NCI-H345 (cell line): ENCODE results near the gene TOMT.
"Not testable (repeated sequence)": the region's sequence is repeated elsewhere in the genome, so short reads cannot be mapped to it uniquely, and the experiment has no call there.

Experiments
- DNase-seq: peaks from one replicate; lab custom pipeline; 2025; lab: John Stamatoyannopoulos, UW

Gene TOMT

DNA sequence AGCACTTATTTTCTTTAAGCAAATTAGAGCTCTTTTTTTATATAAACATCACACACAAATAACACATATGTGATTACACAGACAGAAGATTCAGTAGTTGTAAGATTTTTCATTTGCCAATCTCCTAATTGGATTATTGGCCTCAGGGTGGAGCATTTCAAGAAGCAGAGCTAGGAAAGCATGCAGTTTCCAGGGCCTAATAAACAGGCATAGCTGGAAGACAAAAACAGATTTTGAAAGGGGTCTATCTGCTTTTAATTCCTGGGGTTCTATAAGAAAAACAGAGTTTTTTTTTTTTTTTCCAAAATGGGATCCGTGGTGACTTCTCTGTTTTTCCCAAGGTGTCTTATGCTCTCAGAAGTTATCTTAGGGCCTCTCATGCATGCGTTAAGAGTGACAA lies 22.2 kb downstream of the TOMT start:
- no peak for DNase-seq

GRCh38 chr11:72129381-72129780 lies 23.7 kb downstream of the TOMT start:
- DNase-seq: no peak

- DNase-seq: no peak
These were observed 26.9 kb downstream of the TOMT start for GRCh38 chr11:72132646-72133045.

DNA sequence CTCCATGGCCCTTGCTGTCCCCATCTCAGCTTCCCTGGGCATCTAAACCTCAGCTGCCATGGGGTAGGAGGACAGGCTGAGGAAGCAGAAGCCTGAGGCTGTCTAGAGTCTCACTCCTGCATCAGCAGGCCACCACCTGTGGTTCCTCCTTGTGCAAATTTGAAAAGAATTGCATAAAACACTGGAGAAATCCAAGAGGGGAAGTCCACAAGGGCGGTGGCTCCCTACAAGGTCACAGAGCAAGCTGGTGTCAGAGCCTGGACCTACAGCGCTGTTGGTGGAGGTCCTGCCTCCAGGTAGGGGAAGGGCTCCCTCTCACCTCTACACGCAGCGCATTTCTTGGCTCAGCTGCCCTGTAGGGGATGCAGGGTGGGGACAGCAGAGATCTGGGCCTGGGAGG lies 29.7 kb downstream of the TOMT start, which contains the start of gene FOLR3:
TSS of gene FOLR3 (plus strand) at position 253 of the 400 bp plus-strand sequence. CDS start 228 bp downstream, outside the sequence.
- not testable (repeated sequence) for DNase-seq

GRCh38 chr11:72135891-72136683 lies 30.4 kb downstream of the TOMT start:
- no peak for DNase-seq

DNA sequence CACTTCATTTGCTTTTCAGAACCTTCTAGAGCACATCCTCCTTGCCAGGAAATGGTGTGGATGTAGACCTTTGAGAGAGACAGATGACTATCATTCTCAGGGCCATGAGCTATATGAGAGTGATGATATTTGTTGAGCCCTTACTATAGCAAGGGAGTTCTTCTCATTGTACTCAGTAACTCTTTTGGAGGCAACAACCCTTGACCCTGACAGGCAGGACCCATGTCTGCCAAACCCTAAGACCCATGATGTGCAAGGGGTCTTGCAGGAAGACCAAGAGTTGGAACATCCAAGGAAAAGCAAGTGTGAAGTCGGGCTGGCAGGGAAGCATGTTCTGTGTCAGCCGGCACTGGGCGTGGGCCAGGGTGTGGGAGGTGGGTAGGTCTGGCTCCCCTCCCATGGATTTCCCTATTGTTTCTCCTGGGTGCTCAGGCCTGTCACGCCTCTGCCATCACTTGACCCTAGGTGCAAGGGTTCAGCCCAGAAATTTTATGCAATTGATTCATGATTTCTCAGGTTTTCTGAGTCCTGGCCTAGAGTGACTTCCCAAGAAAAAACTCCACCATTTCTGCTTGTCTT lies 31.0 kb downstream of the TOMT start:
- no peak for DNase-seq

DNA sequence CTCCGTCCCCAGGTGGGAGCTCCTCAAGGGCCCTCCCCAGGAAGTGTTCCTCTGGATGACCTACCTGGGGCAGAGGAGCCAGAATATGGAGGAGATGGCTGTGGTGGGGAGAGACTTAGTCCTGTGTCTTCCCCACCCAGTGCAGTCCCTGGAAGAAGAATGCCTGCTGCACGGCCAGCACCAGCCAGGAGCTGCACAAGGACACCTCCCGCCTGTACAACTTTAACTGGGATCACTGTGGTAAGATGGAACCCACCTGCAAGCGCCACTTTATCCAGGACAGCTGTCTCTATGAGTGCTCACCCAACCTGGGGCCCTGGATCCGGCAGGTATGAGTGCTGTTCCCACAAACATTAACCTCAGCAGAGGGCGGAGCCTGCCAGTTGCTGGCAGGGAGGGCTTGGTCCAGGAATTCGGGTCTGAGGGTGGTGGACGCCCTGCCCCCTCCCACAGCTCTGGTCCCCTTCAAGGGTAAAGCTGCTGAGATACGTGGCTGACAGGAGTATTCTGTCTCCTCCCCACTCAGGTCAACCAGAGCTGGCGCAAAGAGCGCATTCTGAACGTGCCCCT lies 33.2 kb downstream of the TOMT start:
- DNase-seq: no peak

DNA sequence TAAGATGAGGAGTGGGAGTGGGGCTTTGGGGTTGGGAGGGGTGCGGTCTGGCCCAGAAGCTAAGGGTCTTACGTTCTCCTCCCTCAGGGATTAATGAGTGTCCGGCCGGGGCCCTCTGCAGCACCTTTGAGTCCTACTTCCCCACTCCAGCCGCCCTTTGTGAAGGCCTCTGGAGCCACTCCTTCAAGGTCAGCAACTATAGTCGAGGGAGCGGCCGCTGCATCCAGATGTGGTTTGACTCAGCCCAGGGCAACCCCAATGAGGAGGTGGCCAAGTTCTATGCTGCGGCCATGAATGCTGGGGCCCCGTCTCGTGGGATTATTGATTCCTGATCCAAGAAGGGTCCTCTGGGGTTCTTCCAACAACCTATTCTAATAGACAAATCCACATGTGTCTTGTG lies 33.8 kb downstream of the TOMT start:
- DNase-seq: no peak

DNA sequence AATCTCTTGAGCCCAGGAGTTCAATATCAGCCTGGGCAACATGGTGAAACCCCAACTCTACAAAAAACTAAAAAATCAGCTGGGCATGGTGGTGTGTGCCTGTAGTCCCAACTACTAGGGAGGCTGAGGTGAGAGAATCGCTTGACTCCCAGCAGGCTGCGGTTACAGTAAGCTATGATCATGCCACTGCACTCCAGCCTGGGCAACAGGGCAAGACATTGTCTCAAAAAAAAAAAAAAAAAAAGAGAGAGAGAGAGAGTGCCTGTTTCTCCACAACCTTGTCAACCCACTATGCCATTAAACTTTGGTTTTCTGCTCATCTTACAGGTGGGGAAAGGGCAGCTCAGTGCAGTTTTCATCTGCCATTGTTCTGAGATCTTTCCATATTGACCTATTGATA lies 34.9 kb downstream of the TOMT start:
- no peak for DNase-seq

GRCh38 chr11:72141066-72141465 lies 35.3 kb downstream of the TOMT start:
- no peak for DNase-seq

DNA sequence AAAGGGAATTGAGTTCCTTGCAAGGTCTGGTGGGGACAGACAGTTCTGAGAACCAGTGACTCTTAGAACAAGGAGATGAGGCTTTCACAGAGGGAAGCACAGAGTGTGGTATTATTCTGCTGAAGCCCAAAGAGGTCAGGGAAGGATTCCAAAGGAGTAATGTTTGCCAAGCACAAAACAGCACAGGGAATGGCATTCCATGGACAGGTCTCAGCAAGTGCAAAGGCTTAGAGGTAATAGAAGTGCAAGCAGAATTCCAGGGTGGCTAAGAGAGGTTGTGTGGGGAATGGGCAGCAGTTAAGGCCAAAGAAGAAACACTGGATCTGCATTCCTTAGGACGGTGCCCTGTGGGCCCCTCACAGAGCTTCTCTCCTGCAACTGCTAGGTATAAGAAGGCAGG lies 36.4 kb downstream of the TOMT start:
- not testable (repeated sequence) for DNase-seq

DNA sequence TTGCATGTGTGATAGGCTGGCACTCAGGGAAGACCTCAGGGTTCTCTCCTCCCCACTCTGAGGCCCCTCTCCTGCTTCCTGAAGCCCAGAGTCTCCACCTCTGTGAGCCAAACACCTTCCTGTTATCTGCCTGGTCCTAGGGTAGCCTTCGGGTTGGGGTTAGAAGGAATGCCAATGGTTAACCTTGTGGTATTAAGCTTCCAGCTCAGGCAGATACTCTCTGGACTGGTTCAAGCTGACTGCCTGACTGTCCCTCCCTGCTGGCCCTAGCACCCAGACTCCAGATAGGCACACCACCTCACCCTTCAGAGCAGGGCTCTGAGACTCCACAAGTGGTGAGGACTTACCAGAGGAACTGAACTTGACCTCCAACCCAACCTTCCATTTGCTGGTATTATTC lies 36.8 kb downstream of the TOMT start:
- not testable (repeated sequence) for DNase-seq

DNA sequence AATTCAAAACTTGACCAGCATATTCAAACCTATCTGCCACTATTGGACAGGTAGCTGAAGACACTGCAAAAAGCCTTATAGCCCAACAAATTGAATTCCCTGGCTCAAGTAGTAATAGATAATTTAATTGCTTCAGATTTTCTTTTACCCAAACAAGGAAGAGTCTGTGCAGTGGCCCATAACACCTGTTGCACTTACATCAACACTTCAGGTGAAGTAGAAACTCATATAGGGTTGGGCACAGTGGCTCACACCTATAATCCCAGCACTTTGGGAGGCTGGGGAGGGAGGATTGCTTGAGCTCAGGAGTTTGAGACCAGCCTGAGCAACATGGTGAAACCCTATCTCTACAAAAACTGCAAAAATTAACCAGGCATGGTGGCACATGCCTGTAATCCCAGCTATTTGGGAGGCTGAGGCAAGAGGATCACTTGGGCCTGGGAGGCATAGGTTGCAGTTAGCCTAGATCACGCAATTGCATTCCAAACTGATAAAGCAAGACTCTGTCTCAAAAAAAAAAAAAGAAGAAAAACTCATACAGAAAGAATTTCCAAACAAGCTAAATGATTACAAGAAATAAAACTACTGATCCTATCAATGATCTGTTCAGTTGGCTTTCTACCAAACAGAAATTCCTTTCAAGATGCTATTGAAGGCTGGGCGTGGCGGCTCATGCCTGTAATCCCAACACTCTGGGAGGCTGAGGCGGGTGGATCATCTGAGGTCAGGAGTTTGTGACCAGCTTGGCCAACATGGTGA lies 39.3 kb downstream of the TOMT start:
- DNase-seq: no peak

- no peak for DNase-seq
These were observed 40.9 kb downstream of the TOMT start for GRCh38 chr11:72146625-72147024.

DNA sequence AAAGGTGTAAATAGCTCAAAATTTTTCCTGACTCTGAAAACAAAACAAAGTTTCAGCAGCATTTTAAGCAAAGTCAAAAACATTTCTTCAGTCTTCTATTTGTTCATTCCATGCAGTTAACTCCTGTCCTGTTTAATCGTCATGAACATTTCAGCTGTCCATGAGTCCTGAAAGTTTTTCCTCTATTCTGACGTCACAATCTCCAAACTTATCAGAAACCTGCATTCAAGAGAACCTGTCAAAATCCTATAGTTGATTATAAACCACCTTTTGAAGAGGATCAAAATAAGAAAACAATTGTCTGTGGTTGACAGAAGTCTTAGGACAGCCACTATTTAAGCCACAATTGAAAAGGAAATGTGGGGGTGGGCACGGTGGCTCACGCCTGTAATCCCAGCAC lies 45.2 kb downstream of the TOMT start:
- DNase-seq: no peak

GRCh38 chr11:72153874-72154273 lies 48.1 kb downstream of the TOMT start:
- DNase-seq: not testable (repeated sequence)

GRCh38 chr11:72154816-72155215 lies 49.1 kb downstream of the TOMT start:
- DNase-seq: no peak

GRCh38 chr11:72155751-72156150 lies 50.0 kb downstream of the TOMT start:
- DNase-seq: no peak

DNA sequence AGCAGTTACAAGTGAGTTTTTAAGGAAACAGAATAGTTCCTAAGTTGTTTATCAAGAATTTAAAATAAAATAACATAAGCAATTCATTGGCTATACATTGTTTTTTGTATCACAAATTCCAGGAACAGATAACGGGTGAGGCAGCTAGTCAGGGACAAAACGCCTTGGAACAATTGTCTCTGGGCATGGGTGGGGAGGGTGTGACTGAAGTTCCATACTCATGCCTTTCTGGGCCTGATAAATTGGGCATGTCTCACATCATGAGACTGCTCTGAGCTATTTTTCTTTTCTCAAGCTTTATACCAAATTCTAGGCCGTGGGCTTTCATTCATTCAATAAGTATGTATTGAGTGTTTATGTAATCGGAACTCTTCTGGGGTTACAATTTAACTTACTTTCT lies 51.4 kb downstream of the TOMT start:
- no peak for DNase-seq
